ENCODE results near the gene ZBTB46.
"Not testable (repeated sequence)": the region's sequence is repeated elsewhere in the genome, so short reads cannot be mapped to it uniquely, and the experiment has no call there.

GRCh38 chr20:63853733-63854068 is 22.6 kb upstream of the ZBTB46 start:
- TF ChIP-seq CTCF, POLR2A (IDR thresholded peaks at IDR 0.05): not testable (repeated sequence)

Measured in thyroid gland (tissue), 4 donors.